Ishikawa (cell line): ENCODE measurements around the gene MRGPRD.

ENCODE experiments used
- CEBPB ChIP-seq: IDR thresholded peaks from 2 replicates; pipeline ENCODE4 v1.6.1; 2012
- CREB1 ChIP-seq: IDR thresholded peaks from 2 replicates; pipeline ENCODE4 v1.6.1; 2012; ENCODE audit warnings: low read depth
- EGR1 ChIP-seq: IDR thresholded peaks from 2 replicates; pipeline ENCODE4 v1.6.1; 2012
- EP300 ChIP-seq: IDR thresholded peaks from 2 replicates; pipeline ENCODE4 v1.6.1; 2012; ENCODE audit warnings: borderline replicate concordance
- FOXM1 ChIP-seq: IDR thresholded peaks from 2 replicates; pipeline ENCODE4 v1.6.1; 2012; ENCODE audit warnings: low read depth, borderline replicate concordance
- MAX ChIP-seq: IDR thresholded peaks from 2 replicates; pipeline ENCODE4 v1.6.1; 2012
- NFIC ChIP-seq: IDR thresholded peaks from 2 replicates; pipeline ENCODE4 v1.6.1; 2012
- RAD21 ChIP-seq: IDR thresholded peaks from 2 replicates; pipeline ENCODE4 v1.6.1; 2012; ENCODE audit warnings: low read depth
- REST ChIP-seq: IDR thresholded peaks from 2 replicates; pipeline ENCODE4 v1.6.1; 2012; ENCODE audit warnings: low read depth, mild to moderate bottlenecking
- TAF1 ChIP-seq: IDR thresholded peaks from 2 replicates; pipeline ENCODE4 v1.6.1; 2012; ENCODE audit warnings: low read depth, mild to moderate bottlenecking
- TCF12 ChIP-seq: IDR thresholded peaks from 2 replicates; pipeline ENCODE4 v1.6.1; 2012; ENCODE audit warnings: low read depth
- TEAD4 ChIP-seq: IDR thresholded peaks from 2 replicates; pipeline ENCODE4 v1.6.1; 2012
- YY1 ChIP-seq: IDR thresholded peaks from 2 replicates; pipeline ENCODE4 v1.6.1; 2012; ENCODE audit warnings: low read depth
- ZBTB7A ChIP-seq: IDR thresholded peaks from 2 replicates; pipeline ENCODE4 v1.6.1; 2012; ENCODE audit warnings: low read depth
- TF ChIP-seq, protein P1 (sequence below): IDR thresholded peaks from 2 replicates; pipeline ENCODE4 v1.6.1; 2012

Gene MRGPRD

DNA sequence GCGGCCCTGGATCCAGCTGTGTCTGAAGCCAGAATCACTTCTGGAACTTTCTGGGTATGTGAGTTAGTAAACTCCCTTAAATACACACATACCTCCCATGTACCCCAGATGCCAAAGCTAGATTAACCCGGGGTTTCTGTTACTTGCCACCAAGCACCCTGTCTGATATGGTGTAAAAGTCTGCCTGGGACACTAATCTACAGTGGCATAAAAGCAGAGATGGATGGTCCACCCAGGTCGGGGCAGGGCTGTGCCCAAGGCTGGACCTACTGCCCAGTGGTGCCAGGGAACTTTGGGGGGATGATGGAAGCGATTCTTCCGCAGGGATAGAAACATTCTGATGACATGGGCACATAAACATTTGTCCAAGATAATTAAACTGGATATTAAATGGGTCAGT lies 19.6 kb upstream of the MRGPRD start:
- no peak for TF ChIP-seq REST
- TF ChIP-seq TAF1: no peak
- no peak for TF ChIP-seq FOXM1
- TF ChIP-seq CREB1: no peak
- TF ChIP-seq EP300: no peak
- no peak for TF ChIP-seq TCF12
- TF ChIP-seq EGR1: no peak
- TF ChIP-seq TEAD4: no peak
- no peak for TF ChIP-seq YY1
- no peak for TF ChIP-seq RAD21
- TF ChIP-seq MAX: no peak
- TF ChIP-seq, protein P1, sequence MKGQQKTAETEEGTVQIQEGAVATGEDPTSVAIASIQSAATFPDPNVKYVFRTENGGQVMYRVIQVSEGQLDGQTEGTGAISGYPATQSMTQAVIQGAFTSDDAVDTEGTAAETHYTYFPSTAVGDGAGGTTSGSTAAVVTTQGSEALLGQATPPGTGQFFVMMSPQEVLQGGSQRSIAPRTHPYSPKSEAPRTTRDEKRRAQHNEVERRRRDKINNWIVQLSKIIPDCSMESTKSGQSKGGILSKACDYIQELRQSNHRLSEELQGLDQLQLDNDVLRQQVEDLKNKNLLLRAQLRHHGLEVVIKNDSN: no peak
- TF ChIP-seq ZBTB7A: no peak
- no peak for TF ChIP-seq NFIC

GRCh38 chr11:68999093-68999747 lies 18.4 kb upstream of the MRGPRD start:
- TF ChIP-seq NFIC (no peak), TEAD4 (no peak), TAF1 (no peak), TCF12 (no peak)

- no peak for TF ChIP-seq ZBTB7A
- TF ChIP-seq NFIC: peak; percentile 34; the same call in 1 of the 2 replicates
Observed at GRCh38 chr11:68998390-68998911, 17.7 kb upstream of the MRGPRD start.

- TF ChIP-seq TCF12 (no peak), MAX (no peak), YY1 (no peak), EGR1 (no peak), EP300 (no peak), TEAD4 (no peak), RAD21 (no peak), ZBTB7A (no peak), CREB1 (no peak), REST (no peak), CEBPB (no peak), TAF1 (no peak), NFIC (no peak), FOXM1 (no peak)
- TF ChIP-seq, protein P1: no peak
Observed at GRCh38 chr11:68997995-68998348, 17.2 kb upstream of the MRGPRD start.

- TF ChIP-seq TCF12 (no peak), MAX (no peak), REST (no peak), YY1 (no peak), RAD21 (no peak), TAF1 (no peak), EP300 (no peak)
- TF ChIP-seq, protein P1: no peak
Observed at GRCh38 chr11:68997124-68997994, 16.6 kb upstream of the MRGPRD start.
